HepG2 (cell line): Measurements from ENCODE around the gene ALDOA. TPM values are rescaled to one million over a fixed set of nuclear protein-coding genes. Genes with fewer than 3 reads are reported as not detected.

Experiments
- FOXK2 ChIP-seq: fragments of 450-650 bp; IDR thresholded peaks from 2 replicates; pipeline ENCODE4 v1.6.1; 2016
- GATA4 ChIP-seq: sonication (generic); IDR thresholded peaks from 2 replicates; pipeline ENCODE4 v1.6.1; 2016; ENCODE audit warnings: antibody characterized with exemption, low read depth, borderline replicate concordance
- HNF4G ChIP-seq, 2 experiments: sonication (generic) in 1 of 2; formaldehyde crosslinking in 1 of 2; IDR thresholded peaks; 2 replicates each; pipeline versions ENCODE4 v1.4.0 to v1.6.1; 2011 to 2020; ENCODE audit warnings: borderline replicate concordance in 2 of 2, low read depth in 2 of 2, mild to moderate bottlenecking in 2 of 2, low read length in 1 of 2, missing genetic modification reagents in 1 of 2, moderate library complexity in 1 of 2
- IKZF5 ChIP-seq: IDR thresholded peaks from 2 replicates; pipeline ENCODE4 v1.6.1; 2018; ENCODE audit warnings: missing genetic modification reagents, mild to moderate bottlenecking, missing compliant biosample characterization
- PITX1 ChIP-seq: sonication (generic); formaldehyde crosslinking; IDR thresholded peaks from 2 replicates; pipeline ENCODE4 v1.5.1; 2020; ENCODE audit warnings: mild to moderate bottlenecking, missing genetic modification reagents
- SIX1 ChIP-seq: sonication (generic); formaldehyde crosslinking; IDR thresholded peaks from 2 replicates; pipeline ENCODE4 v1.4.0; 2020; ENCODE audit warnings: missing genetic modification reagents, borderline replicate concordance
- STAG1 ChIP-seq: sonication (generic); formaldehyde crosslinking; IDR thresholded peaks from 2 replicates; pipeline ENCODE4 v1.4.0; 2020; ENCODE audit warnings: missing genetic modification reagents
- THRA ChIP-seq: sonication (generic); formaldehyde crosslinking; IDR thresholded peaks from 2 replicates; pipeline ENCODE4 v1.4.0; 2020; ENCODE audit warnings: missing genetic modification reagents, borderline replicate concordance
- ZBTB40 ChIP-seq, 2 experiments: fragments of 450-650 bp in 1 of 2; sonication (generic) in 1 of 2; formaldehyde crosslinking in 1 of 2; IDR thresholded peaks; 2 replicates each; pipeline versions ENCODE4 v1.6.1 to v1.8.0; 2016 to 2022; ENCODE audit warnings: antibody characterized with exemption in 1 of 2, mild to moderate bottlenecking in 1 of 2, missing genetic modification reagents in 1 of 2
- ZNF12 ChIP-seq: sonication (generic); formaldehyde crosslinking; IDR thresholded peaks from 2 replicates; pipeline ENCODE4 v1.5.0; 2020; ENCODE audit warnings: missing genetic modification reagents
- ZNF276 ChIP-seq: sonication (generic); formaldehyde crosslinking; IDR thresholded peaks from 2 replicates; pipeline ENCODE4 v1.4.0; 2020; ENCODE audit warnings: mild to moderate bottlenecking, low read depth, missing genetic modification reagents
- ZNF572 ChIP-seq: sonication (generic); formaldehyde crosslinking; IDR thresholded peaks from 2 replicates; pipeline ENCODE4 v1.5.1; 2020; ENCODE audit warnings: mild to moderate bottlenecking, missing genetic modification reagents
- polyA plus RNA-seq, 8 experiments: library from polyadenylated mRNA; depleted of rRNA in 3 of 8; stranded (reverse) in 7 of 8; unstranded in 1 of 8; fragments of >200 nt; fragmentation: Illumina TruSeq in 4 of 8; extraction: Trizol in 4 of 8; gene quantifications; 2 replicates each; pipeline versions ENCODE4 v1.2.1 to v1.2.3, GENCODE V29; 2011 to 2016; ENCODE audit warnings: low read depth in 4 of 8, missing spikeins in 1 of 8, mixed read lengths in 1 of 8; ENCODE audit not compliant: insufficient read depth in 1 of 8
- total RNA-seq, 5 experiments: library from RNA; depleted of rRNA; stranded (reverse); fragments of >200 nt; fragmentation: Illumina TruSeq; extraction: Trizol; gene quantifications; 2 replicates each; pipeline ENCODE4 v1.2.3, GENCODE V29; 2016; ENCODE audit warnings: low read depth in 1 of 5

Gene ALDOA
- total and polyA plus RNA-seq, 2 of the 13 experiments (the other 11 are each of a cell fraction or from before 2014, with no cell fraction given): 925 to 1,884 TPM

GRCh38 chr16:30032083-30032819, 33.3 kb upstream of the ALDOA start (continued):
- TF ChIP-seq ZBTB40 (IDR thresholded peaks at IDR 0.05) (no peak), ZBTB40 (CRISPR knock-in tag; IDR thresholded peaks at IDR 0.05) (no peak), IKZF5 (CRISPR knock-in tag) (0 out of 2 replicates have a peak, but pooled peaks have one; percentile 53), GATA4 (no peak), HNF4G (IDR thresholded peaks at IDR 0.05; ENCODE audit: borderline replicate concordance, low read depth, low read length) (0 out of 2 replicates have a peak, but pooled peaks have one; percentile 57), HNF4G (CRISPR knock-in tag; IDR thresholded peaks at IDR 0.05; ENCODE audit: borderline replicate concordance, low read depth) (no peak), STAG1 (peak; percentile 94), FOXK2 (no peak), ZNF572 (CRISPR knock-in tag) (0 out of 2 replicates have a peak, but pooled peaks have one; percentile 49), ZNF12 (CRISPR knock-in tag) (peak; percentile 44; the same call in 1 of the 2 replicates), SIX1 (no peak), THRA (CRISPR knock-in tag) (peak; percentile 75; the same call in 1 of the 2 replicates), ZNF276 (CRISPR knock-in tag) (no peak), PITX1 (CRISPR knock-in tag) (peak; percentile 63; the same call in 1 of the 2 replicates)
